Stimulated activated CD4-positive, alpha-beta T cell treated with anti-CD3 and anti-CD28 coated beads, TNF-alpha, amount 100 ng/mL, for 4 hours (primary cell): ENCODE data around the gene RNF150.

Experiments
- DNase-seq, 3 experiments: peaks; one replicate each; pipeline ENCODE4 v3.0.0-alpha.2; 2020; ENCODE audit warnings: low read depth in 3 of 3

The RNF150 gene

DNA sequence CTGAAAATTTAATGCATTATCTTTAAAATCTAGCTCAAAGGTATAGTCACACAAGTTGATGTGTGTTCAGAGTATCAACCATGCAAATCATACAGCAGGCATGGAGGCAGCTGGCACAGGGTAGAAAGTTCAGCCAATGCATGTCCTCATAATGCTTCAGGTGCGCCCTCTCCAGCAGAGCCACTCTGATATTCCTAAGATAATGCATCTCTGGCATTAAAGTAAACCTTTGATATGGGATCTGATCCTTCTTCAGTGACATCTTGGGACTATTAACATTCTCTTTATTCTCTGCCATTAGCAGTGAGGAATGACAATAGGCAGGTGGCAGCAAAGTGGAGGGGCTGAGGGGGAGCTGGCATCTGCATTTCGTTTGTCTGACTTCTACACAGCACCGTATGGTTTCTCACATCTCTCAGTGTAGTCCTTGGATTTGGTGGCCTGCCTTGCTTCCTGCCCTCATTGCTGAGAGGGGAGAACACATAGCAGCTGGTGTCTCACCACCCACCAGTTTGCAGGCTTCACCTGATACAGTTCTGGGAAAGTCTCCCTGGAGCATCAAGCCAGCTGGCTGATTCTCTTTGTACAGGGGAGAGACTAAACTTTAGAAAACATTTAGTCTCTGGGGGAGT, 208.4 kb downstream of the RNF150 start:
- DNase-seq, result no peak

DNA sequence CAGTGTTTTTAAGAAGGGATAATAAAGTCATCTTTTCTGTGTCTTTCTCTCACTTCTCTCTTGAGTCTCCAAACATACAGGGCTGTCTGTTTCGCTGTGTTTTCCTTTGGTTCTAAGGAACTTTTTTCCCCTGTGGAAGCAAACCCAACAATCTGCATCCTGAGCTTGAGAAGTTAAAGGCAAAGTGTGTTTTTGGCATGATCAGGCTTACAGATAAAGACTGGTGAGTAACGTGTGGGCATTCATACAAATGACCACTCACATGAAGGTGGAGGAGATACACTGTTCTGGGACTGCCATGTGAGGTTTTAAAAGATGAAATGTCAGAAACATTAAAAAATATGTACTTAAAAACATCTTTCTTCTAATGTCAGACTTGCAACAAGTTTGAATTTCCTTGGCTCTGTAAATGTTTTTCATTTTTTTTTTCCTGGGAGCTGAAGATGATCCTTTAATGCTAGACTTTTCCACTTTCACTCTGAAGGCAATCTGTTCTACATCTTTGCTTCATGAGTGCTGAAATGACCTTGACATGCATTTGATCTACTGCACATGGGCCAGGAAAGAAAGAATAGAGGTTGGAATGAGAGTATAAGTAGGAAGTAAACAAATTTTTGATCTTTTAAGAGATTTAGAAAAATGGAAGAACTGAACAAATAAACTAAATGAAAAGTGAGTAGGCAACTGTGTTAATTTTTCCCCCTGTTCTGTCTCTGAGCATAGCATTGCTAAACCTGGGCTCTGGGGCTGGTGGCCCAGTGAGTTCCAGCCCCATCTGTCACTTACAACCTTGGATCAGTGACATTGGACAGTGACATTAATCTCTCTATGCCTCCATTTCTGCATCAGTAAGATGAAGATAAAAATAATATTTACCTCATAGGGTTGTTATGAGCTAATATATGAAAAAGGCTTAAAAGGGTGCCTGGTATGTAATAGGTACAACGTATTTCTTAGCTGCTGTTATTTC, 226.0 kb downstream of the RNF150 start:
- DNase-seq, result no peak

DNA sequence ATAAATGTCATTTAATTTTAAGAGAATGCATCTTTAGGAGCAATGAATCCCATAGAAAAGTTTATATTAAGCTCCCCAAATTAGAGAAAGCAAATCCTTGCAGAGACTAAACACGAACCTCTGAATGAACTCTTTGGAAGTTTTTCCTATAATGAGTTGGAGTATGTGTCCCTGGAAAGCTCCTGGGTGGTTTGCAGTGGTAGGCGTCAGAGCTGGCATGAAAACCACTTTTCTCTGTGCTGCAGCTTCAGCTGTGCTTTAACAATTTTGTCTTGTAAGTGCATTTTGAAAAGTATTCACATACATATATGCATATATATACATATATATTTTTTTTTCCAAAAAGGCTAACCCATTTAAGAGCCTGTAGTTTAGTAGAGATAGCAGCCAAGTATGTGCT, 228.4 kb downstream of the RNF150 start:
- DNase-seq, result no peak

DNA sequence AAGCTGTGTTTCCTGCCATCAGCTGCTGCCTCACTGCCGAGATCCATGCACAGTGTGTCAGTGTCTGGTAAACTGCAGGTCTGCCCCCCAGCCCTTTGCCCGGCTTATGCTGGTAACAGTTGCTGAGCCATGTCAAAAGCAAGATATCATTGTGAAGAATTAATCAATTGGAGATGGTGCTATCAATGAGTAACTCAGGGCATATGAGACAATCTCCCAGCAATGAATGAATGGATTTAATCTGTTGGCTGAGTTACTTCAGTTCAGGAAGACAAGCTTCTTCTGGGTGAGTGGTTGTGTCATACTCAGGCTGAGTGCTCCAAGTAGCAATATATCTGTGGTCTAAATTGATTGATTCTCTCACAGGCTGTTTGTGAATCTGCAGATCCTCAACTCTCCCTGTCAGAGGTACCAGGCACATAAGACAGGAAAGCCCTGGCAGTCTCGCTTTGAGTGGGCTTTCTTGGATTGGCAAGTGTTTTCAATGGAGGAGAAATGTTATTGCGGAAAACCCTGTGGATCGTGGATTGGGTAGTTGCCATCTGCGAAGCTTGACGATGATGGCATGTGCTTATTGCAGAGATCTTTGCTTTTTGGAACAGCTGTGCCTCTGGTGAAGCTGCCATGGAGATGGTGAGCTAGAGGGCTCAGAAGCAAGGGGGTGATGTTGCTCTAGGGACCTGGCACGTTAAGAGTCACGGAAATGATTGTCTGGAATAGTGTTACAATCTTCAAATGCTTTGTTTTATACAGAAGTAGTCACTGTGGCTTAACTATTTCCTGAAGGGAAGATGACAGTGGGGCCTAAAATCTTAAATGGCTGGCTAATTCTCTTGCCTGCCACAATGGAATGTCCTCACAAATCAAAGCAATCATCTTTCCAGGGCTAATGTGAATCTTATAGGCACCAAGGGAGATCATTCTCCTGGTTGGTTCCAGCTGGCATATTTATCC, 229.5 kb downstream of the RNF150 start:
- no peak for DNase-seq

DNA sequence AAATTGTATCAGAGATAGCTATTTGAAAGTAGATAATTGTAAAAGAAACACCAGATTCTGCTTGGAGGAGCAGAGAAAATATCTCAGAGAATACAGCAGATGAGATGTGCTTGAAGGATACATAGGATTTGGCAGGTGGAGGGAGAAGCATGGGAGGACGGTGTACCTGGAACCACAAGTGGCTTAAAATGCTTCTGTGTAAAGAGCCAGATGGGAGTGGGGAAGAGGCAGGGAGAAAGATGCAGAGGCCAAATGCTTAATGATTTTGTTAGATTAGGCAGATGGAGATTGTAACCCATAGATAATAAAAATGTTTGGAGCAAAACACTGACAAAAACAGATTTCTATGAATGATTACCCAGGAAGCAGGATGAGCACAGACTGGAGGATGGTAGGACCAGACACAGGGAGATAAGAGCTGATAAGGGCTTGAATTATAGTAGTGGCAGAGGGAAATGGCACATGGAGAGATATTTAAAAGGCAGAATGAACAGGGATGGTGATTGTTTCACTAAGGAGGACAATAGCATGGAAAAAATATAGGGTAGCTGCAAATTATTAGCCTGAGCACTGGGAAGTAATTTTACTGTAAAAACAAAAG, 231.4 kb downstream of the RNF150 start:
- no peak for DNase-seq

DNA sequence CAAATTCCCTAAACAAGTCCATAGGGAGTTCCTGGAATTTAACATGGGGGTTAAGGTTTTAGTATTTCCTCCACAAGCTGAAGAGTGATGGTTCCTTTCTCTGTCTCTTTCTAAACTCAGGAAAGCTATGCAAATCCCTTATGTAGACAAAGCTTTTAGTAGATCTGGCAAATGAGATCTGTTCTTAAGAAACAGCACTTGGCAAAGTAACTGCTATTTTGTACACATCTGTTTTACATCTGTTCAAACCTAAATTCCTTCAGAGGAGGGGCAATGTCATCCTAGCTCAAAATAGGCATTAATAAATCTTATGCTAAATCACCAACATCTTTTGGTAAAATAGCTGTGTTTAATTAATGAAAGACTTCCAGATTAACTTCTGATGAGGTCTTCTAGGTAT, 239.3 kb downstream of the RNF150 start:
- no peak for DNase-seq

DNA sequence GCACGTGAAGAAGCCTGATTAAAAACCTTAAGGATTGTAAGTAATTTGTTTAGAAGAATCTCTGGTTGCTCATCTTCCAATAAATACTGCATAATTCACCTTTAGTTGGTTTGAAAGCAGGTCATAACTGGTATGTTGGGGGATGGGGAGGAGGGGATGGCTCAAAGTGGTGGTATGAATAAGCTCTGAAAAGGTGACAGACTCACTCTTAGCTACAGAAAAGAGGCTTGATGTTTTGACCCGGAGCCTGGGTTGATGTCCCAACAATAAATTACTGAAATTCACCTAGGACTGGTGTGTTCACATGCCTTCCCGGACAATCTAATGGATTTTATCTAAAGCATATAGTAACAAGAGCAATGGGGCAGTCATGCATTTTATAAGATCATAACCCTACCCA, 245.2 kb downstream of the RNF150 start:
- no peak for DNase-seq

DNA sequence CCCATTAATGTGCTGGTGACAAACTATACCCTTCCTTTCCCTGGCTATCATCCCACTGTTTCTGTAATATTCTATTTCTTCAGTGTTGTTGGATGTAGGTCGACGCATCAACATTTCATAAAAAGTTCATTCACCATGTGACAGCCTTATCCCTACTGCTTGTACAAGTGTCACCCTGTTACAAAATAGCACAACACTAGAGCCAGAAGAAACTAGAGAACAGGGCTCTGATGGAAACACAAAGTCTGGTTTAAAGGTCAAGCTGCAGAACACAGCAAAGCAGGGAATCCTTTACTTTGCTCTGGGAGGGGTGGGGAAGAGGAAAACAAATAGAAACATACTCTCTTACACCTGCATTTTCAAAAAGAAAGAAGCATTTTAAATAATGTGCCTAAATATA, 245.8 kb downstream of the RNF150 start:
- no peak for DNase-seq

DNA sequence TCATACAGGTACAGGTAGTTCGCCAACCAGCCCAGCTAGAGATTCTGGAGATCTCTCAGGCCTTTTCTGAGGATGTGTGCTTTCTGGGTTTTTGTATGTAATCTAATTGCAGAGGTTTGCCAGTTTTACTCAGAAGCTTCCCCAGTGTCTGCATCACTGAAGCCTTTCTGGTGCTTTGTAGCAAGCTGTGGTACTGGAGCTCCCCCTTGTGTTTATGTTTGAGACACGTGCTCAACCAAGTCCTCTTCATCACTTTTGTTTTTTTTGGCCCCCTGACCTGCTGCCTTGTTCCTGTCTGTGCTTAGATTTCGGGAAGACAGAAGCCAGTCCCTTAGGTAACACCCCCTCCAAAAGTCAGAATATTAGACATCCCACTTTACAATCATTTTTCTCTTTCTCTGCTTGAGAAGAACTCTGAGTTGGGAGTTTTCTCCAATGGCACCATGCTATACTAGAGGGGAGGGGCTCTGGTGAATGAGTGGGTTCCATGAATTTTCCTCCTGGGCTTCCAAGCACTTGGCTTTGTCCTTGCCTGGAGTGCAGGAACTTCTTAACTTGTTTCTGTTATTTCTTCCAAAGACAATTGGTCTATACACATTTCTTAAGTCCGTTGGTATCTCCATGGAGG, 248.7 kb downstream of the RNF150 start:
- DNase-seq, result no peak

DNA sequence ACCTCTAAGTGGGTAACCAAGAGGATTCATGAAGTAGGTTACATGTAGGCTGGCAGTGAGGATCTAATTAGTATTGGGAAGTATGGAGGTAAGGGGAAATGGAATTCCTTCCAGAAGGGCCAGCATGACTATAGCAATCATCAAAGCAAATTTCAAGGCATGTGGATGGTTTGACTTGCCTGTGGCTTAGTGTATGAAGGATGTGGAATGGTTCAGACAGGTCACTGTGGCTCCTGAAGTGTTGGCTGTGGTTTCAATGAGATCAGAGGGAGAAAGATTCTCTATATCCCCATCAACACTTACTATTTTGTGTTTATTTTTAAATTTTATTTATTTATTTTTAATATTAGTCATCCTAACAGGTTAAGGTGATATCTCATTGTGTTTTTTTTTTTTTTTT, 255.5 kb downstream of the RNF150 start:
- no peak for DNase-seq

DNA sequence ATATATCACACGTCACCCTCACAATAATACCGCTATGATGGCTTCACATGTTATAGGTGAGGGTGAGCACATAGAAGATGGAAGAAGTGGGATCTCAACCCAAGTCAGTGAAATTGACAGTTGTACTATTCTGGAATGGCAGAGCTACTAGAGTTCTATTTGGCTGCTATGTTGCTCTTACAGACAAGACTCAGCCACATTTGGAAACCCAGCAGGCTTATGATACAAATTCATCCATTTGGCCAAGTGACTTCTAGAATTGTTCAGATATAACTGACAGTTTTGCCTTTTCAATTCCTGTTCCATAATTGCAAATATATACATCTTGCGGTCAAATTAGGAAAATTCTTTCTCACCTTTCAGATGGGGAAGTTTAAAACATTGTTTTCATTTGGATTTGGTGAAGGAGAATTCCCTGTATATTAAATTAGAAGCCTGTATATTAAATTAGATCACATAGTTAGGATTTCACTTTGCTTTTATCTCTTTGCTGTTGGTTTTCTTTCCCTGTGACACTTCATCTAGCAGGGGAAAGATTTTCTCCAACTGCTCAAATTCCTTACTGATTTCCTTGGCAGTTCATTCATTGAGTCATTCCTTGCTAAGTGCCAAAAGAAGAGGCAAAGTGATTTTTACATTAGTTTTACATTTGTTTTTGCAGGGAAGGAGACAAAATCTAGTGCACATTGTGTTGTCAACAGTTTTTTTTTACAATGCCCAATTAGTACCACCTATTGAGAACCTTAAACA, 256.5 kb downstream of the RNF150 start:
- no peak for DNase-seq

DNA sequence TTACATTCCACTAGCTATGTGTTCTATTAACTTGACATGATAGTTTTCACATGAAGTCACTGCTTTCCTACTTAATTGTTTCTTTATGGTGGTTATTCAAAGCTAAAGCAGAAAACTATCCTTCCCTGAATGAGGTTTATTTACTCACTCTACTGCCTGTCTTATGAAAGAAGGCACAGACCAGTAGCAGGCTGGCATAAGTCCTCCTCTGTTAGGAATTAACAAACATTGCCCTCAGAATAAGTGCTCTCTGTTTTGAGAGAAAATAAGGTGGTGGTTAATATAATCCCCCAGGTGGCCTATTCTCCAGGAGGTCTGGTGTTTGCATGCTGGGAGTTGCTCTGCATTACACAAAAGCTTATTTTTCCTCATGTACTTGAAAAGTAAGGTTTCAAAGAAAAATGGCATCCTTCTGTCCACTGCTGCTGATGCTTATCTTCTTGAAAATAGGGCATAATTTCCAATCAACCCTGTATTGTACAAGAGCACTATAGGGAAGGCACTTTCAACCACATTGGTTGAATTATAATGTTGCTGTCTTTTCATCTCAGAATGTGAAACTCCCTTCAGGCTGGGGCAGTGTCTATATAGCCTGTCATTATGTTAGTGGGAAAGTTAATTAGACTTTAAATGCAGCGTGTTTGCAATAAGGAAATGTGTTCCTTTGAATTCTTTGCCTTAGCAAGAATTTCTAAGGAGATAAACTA, 257.4 kb downstream of the RNF150 start:
- no peak for DNase-seq

DNA sequence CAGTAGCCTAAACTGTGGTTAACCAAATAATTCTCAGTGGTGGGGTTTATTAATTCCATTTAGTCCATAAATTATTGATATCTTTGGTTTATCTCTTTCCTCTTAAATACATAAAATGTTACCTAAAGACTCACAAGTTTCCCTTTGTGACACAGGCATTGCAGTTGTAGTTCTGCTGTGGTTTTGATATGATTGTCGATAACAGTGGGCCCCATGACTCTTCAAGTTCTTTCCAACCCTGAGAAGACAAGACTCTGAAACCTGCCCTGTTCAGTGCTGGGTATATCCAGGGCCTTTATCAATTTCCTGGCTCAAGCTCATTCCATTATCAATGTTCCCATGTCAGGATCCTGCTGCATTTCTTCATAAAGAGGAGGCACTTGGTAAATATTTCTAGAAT, 259.2 kb downstream of the RNF150 start:
- DNase-seq, result no peak

DNA sequence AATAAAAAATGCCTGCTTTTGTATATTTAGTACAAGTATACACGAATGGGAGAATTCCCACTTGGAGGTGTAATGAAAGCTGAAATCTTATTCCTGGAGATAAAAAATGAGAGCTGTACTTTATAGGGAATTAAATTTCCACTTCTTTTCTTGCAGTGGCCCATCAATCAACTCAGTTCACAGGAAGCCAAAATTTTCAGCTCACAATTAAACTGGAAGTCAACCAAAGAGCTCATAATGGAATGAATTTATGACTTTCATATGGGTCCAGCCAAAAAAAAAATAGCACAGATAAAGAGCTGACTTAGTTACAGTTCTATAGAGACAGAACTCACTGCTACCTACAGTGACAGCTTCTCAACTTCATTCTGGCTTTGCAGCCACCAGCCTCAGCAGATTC, 261.9 kb downstream of the RNF150 start:
- no peak for DNase-seq

DNA sequence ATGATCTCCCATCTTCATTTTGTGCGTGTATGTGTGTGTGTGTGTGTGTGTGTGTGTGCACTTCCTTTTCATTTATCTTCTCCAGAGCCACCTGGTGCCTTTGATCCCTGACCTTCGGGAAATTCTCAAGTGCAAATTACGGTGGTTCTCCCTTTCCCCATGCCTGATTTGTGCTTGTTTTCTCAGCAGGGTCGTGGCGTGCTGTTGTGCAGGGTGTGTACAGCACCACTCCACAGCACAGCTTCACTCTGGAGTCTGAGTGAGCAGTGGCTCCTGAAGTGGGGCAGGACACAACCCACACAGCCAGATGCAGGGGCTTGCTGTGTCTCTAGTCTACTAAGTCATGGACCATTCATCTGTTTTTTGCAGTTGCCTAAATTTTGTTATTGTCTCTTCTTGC, 262.8 kb downstream of the RNF150 start:
- DNase-seq, result no peak

DNA sequence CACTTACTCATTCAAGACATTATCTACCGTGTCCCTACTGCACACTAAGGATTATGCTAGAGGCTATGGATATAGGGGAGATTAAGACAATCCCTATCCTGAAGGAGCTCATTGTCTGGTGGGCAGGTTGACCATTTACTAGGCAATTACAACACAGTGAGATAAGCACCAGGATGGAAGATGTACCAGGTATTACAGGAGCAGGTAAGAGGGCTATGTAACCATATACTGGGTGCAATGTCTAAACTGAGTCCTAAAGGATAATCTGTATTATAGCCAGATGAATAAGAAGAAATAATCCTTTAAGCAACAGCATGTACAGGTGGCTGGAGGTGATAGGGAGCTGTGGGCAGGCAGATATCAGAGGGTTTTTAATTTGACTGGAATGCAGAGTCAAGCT, 263.8 kb downstream of the RNF150 start:
- no peak for DNase-seq

DNA sequence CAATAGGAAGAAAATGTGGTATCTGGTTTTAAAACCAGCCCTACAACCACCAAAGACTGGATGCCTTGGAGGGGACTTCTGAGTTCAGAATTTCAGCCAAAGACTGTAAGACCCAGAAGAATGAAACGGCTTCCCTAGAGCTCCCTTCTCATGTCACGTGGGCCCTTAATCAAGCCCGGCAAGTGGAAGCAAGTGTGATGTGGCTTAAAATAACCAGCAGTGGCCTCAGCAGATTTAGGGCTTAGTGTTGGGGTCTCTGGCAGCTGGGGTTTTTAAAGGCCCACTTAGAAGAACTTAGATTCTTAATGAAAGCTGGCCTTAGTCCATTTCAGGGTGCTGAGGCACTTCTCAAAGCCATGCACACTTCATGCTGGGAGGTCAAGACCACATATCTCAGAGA, 265.9 kb downstream of the RNF150 start:
- no peak for DNase-seq

DNA sequence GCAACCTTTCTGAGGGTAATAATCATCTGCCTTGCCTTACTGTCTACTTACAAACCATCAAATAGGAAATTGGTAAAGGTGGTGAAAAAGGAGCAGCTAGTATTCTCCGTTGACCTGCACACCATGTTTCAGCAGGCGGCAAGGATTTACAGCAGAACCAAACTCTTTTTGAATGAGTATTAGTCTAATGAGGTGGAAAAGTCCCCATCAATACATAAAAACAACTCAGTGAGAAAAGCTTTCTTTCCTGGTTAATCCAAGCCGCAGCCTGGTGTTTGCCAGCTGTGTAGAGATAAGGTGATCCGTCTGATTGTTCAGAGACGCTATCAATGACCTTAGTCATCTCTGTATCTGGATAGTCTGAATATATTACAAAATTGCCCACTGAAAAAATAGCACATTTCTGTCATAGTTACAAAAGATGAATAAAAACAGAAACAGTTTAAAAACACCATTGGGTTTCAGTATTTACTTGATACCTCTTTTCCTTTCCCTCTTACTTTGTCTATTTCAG, 266.7 kb downstream of the RNF150 start:
- DNase-seq, result no peak
